ENCODE measurements around the gene SULT1A1.
"Not testable (repeated sequence)": the region's sequence is repeated elsewhere in the genome, so short reads cannot be mapped to it uniquely, and the experiment has no call there.

The SULT1A1 gene

DNA sequence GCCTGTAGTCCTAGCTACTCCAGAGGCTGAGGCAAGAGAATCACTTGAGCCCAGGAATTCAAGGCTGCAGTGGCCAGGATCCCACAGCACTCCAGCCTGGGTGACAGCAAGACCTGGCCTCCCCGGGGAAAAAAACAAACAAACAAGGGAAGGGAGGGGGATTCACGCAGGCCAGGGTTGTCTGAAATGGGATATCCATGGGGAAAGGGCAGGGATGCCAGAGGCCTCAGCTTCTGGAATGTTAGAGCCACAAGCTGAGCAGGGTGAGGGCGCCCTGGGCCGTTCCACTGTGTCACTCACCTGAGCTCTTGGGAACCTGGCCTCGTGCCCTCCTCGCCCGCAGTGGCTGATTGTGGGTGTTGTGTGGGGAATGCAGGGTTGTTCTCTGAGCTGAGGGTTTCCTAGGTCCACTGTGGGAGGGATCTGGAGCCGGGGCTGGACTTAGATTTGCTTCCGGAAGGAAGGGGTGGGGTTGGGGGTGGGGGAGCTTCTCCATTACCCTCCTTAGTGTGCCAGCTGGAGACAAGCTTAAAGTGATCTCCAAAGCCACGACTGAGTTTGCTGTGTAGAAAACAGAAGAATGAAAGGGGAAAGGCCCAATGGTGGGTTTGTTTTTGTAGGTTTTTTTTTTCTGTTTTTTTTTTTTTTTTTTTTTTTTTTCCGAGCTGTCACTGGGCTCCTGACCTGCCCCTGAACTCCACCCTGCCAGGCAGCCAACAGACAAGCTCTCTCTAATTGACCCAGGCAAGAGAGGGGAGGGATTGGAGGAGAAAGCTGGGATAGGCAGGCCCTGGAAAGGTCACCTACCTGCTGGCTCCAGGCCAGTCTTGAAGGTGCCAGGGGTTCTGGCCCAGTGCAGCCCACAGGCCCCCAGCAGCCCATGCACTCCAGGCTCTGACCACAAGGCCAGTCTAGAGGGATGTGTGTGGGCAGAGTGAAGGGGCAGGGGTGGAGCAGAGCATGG lies at the start of gene SULT1A1:
Gene SULT1A1, minus strand, starts transcription at position 414 of the 964 bp plus-strand sequence. CDS start 1,189 bp downstream, outside the sequence.
- no peak for DNase-seq (ENCODE audit: low spot score)

DNA sequence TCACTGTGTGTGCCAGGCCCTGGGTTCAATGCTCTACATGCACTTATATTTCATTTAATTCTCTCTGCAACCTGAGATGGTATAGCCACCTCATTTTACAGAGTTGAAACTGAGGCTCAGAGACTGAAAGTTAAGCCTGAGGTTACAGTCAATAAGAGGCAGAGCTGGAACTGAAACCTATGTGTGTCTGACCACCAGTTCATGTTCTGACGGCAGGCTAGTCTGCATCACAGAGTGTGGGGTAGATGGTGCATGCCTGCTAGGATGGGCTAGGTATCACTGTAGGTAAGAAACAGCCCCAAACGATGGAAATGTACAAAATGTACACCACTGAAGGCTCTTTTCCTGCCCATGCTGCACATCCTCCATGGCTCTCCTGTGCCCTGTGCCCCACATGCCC lies 30.1 kb upstream of the SULT1A1 start:
- not testable (repeated sequence) for DNase-seq (ENCODE audit: low spot score)

DNA sequence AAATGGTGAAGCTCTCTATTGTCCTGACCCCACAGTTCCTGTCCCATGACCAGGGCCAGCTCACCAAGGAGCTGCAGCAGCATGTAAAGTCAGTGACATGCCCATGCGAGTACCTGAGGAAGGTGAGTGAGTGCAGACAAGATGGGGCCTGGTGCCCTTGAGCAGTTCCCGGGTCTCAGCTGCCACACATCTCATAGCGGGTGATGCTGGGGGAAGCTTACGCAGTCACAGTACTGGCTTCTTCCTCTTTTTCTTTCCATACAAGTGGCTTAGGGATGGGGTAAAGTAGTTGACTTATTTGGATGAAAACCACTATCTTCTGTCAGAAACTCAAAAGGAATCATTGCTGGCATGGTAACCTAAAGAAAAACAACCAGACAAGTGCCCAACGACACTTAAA lies 28.5 kb upstream of the SULT1A1 start:
- DNase-seq (ENCODE audit: low spot score) = not testable (repeated sequence)

DNA sequence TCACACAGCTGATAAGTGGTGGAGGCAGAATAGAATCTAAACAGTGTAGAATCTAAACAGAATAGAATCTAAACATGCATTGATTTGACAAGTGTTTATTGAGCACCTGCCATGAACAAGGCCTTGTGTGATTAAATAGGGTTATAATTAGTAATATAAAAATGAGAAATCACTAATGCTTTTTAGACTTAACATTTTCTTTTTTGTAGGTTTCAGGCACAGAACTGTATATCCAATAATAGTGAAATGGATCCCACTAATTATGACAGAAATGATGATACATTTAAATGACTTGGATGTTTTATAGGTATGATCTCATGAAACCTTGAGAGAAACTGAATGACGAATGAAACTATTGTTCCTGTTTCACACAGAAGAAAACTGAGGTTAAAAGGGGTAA lies 27.9 kb upstream of the SULT1A1 start, which contains the start of gene NPIPB8:
Gene NPIPB8, plus strand, starts transcription at position 301 of the 400 bp plus-strand sequence. CDS start 296 bp downstream, outside the sequence.
- not testable (repeated sequence) for DNase-seq (ENCODE audit: low spot score)

DNA sequence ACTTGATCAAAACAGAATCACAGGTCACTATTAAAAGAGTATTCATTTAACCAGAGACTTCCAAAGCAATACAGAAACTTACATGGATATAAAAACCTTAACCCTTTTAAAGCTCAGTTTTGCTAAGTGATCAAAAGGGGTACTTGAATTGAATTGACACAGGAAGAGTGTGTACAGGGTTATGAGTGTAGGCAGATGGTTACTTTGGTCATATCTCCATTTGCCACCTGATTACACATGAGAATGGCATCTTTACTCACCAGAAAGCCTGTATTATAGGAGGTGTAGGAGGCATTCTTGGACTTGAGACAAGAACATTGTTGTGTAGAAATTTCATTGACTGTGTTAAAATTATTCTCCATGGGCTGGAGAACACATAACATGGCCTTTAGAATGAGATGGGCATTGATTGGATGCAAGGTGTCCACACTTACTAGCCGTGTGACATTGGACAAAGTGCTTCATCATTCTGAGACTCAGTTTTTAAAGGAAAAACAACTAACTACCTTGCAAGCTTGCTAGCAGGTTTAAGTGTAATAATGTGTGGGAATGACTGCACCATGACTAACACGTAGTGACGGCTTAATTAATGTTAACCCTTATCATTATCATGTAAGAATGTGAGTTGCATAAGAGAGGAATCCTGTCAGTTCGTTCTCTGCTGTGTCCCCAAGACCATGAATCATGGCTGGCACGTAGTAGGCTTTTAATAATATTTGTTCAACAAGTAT lies 26.4 kb upstream of the SULT1A1 start:
- DNase-seq (ENCODE audit: low spot score) = not testable (repeated sequence)

DNA sequence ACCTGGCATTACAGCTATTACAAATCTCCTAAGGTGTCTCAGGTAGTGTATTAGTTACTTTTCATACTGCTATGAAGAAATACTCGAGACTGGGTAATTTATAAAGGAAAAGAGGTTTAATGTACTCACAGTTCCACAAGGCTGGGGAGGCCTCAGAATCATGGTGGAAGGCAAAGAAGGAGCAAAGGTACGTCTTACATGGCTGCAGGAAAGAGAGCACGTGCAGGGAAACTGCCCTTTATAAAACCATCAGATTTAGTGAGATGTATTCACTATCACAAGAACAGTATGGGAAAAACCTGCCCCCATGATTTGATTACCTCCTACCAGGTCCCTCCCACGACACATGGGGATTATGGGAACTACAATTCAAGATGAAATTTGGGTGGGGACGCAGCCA lies 21.1 kb upstream of the SULT1A1 start:
- not testable (repeated sequence) for DNase-seq (ENCODE audit: low spot score)

DNA sequence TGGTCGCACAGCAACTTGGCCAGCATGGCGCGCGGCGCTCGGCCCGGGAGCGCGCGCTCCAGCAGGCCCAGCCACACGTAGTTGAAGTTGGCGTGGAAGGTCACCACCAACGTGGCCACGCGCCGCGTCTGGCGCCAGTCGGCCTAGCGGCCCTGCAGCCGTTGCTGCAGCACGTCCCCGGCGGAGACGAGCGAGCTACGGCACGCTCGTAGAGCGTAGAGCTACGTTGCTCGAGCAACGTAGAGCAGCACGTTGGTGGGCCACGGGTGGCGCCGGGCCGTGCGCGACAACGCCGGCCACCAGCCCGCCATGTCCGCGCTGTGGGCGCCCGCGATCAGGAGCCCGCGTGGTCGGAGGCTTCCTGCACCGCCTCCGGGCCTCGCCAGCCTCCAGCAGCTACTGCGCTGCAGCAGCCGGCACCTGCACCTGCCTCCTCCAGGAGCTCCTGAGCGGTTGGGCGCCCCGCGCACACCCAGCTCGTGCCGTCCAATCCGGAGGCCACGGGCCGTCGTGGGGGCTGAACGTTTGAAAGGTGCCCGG lies 13.4 kb upstream of the SULT1A1 start:
- peak; percentile 85 for DNase-seq (ENCODE audit: low spot score)

DNA sequence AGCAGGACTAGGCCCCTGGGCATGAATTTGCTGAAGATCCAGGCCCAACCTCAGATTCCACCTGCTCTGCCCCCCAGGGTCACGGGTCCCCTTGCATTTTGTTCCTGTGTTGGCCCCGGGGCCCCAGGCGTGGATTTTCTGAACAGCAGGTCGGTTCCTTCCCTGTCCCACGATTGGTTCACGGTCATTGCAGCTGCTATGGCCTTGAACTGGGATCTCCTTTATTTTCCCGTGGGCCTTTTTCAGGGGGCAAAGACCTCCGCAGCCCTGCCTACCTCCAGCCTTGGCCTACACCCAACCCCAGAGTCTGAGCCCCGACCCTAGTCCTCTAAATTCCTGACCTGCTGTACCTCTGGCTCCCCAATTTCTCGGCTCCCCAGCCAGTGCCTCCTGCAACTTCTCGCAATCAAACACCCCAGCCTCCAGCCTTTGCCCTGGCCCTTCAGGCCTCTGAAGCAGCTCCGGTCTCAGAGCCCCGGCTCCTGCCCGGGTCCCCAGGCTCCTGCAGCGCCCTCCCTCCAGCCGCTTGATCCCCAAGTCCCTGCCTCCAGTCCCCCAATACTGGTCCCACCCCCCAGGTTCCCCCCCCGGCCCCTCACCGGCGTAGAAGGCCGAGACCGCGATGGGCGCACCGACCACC lies 12.8 kb upstream of the SULT1A1 start:
- not testable (repeated sequence) for DNase-seq (ENCODE audit: low spot score)

DNA sequence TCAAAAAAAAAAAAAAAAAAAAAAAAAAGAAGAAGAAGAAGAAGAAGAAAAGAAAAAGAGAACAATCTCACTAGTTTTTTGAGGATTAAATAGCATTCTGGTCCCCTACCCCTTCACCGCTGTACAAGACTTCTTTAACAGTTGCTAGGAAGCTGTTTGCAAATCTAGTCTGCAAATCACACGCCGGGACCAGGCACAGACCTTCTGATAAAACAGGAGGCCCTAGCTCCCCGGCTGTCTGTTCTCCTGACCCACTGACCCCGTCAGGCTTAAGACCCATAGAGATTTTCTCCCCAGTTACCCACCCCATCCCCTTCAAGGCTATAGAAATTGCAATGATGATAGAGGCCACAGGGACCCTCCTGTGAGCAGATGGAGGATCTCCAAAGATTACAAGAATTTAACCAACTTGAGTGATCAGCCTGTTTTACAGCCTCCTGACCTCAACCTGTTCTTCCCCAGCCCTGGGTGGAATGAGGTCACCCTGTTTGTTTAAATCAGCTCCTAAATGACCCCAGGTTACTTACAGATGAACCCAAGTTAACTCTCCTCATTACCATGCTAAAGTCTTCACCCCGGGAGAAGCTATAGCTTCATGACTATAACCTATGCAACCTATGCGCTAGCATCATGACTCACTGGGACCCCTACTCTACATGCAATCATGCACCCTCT lies 11.8 kb upstream of the SULT1A1 start:
- no peak for DNase-seq (ENCODE audit: low spot score)

DNA sequence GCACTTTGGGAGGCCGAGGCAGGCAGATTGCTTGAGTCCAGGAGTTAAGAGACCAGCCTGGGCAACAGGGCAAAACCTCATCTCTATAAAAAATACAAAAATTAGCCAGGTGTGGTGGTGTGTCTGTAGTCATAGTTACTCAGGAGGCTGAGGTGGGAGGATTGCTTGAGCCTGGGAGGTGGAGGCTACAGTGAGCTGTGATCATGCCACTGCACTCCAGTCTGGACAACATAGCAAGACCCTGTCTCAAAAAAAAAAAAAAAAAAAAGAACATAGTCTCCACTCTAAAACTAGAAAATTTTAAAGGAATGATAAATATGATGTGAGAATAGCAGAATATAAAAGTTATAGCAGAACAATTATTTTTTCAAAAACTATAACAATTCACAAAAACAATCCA lies 10.5 kb upstream of the SULT1A1 start:
- DNase-seq (ENCODE audit: low spot score) = not testable (repeated sequence)

DNA sequence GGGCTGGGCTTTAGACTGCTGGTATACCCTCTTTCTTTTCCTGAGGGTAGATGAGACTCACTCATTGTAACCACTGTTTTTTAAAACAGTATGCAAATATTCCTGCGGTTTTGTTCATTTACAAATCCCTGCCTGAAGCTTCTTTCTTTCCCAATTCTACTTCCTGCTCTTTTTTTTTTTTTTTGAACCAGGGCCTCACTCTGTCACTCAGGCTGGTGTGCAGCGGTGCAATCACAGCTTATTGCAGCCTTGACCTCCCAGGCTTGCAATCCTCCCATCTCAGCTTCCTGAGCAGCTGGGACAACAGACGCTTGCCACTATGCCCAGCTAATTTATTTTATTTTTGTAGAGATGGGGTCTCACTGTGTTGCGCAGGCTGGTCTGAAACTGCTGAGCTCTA lies 8.0 kb upstream of the SULT1A1 start:
- DNase-seq (ENCODE audit: low spot score) = no peak

DNA sequence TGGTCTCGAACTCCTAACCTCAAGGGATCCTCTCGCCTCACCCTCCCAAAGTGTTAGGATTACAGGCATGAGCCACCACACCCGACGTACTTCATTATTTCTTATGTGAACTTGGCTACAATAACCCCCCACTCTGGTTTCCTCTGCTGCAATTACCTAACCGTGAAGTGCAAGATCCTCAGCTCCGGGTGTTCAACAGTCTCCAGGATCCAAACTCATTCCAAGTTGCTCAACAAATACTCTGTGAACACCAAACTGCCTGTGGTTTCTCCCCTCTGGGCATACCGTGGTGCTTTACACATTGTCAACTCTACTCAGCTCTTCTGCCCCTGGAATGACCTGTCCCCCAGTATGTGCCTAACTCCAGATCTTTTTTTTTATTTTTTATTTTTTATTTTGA lies 6.8 kb upstream of the SULT1A1 start:
- no peak for DNase-seq (ENCODE audit: low spot score)

DNA sequence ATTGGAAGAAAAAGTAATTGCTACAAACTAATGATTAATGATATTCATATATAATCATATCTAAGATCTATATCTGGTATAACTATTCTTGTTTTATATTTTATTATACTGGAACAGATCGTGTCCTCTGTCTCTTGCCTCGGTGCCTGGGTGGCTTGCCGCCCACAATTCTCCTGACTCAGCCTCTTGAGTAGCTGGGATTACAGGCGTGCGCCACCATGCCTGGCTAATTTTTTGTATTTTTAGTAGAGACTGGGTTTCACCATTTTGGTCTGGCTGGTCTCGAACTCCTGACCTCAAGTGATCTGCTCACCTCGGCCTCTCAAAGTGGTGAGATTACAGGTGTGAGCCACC lies 6.4 kb upstream of the SULT1A1 start:
- not testable (repeated sequence) for DNase-seq (ENCODE audit: low spot score)

DNA sequence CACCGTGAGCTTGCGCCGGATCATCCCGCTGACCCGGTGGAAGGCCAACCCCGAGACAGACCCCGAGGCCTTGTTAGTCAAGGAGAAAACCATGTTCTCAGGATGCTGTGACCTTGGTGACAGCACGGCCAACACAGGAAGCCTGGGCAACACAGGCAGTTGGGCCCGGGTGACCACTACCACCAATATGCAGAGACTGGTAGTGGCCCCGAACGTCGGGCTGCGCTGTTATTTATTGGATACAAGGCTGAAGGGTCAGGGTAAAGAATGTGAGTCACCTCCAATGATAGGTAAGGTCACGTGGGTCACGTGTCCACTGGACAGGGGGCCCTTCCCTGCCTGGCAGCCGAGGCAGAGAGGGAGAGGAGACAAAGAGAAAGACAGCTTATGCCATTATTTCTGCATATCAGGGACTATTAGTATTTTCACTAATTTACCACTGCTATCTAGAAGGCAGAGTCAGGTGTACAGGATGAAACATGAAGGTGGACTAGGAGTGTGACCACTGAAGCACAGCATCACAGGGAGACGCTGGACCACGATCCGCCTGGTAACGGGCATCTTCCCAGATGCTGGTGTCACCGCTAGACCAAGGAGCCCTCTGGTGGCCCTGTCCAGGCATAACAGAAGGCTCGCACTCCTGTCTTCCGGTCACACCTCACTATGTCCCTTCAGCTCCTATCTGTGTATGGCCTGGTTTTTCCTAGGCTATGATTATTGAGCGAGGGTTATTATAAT lies 5.8 kb upstream of the SULT1A1 start:
- DNase-seq (ENCODE audit: low spot score) = not testable (repeated sequence)

DNA sequence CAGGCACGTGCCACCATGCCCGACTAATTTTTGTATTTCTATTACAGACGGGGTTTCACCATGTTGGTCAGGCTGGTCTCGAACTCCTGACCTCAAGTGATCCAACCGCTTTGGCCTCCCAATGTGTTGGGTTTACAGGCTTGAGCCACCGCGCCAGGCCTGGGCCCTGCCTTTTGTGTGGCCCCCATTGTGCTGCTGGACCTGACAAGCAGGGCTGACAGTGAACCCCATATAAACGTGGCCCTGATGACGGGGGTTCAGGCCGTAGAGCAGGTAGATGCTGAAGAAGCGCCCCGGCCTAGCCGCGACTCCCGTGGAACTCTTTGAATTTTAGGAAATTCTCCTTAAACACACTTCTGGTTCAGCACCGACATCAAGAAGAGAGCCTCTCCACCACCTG lies 4.7 kb upstream of the SULT1A1 start:
- DNase-seq (ENCODE audit: low spot score) = not testable (repeated sequence)

DNA sequence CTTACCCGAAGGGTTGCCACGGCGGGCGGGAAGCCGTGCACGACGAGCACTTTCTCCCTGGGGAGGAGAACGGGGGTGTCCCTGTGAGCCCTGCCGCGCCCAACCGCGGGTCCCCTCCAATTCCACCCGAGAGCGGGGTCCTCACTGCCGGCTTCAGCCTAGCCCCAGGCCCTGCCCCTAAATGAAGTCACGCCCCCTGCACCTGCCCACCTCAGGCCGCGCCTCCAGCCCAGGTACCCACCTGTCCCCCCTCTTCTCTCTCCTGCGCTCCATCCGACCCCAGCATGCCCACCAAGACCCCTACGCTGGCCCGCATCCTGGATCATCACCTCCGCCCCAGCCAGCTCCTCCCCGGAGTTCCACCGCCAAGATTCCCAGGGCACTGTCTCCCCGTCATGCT lies 4.1 kb upstream of the SULT1A1 start:
- DNase-seq (ENCODE audit: low spot score) = not testable (repeated sequence)

DNA sequence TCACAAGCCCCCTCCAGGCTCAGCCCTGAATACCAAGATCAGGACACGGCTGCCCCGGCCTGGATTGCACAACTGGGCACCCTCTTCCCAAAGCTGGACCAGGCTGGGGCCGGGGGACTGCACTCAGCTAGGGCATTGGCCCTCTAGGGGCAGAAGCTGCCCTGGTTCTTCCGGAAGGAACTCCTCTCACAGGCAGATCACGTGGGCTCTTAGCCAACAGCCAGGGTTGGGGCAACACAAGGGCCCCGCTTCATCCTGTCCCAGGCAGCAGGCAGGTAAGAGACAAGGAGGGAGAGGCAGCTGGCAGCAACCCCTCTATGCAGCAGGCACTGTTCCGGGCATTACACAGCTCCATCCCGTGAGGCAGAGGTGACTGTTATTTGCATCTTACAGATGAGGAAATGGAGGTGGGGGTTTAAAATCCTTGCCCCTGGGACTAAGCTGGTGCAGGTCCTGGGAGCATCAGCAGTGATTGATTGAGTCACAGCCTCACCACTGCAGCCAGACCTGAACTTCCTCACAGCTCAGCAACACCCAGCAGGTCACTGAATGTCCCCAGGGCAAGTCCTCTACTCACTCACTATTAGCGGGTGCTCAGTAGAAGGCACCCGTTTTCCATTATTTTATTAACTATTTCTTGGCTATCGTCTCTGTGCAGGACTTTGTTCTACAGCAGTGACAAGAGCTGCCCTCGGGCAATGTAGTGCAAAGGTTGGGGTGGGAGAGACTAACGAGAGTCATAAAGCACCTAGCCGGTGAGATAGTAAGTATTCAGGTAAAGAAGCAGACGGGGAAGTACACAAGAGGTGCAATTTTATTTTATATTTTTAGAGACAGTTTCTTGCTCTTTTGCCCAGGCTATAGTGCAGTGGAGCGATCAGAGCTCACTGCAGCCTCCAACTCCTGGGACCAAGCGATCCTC lies 2.8 kb upstream of the SULT1A1 start:
- not testable (repeated sequence) for DNase-seq (ENCODE audit: low spot score)

DNA sequence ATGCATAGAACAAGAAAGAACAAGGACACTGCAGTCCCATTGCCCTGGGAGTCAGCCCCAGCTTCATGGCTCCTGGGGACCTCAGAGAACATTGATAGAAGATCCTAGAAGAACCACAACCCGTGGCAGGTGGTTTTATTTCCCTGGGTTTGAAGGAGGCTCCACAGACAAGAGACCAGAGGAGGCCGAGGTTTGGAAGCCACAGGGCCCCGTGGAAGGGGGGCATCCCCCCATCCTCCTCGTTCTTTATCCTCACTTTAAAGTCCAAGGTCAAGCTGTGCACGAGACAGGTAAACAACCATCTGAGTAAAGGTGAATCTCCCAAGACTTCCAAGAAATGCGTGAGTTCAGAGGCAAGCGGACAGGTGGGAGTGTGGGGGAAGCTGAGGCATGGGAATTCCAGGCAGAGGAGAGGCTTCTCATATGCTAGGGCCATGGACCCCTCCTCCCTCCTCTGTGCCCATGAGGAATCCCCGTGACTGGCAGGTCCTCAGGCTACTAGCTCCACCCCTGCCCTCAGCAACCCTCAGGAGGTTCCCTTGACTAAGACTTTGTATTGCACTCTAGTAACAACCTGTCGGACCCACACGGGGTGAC lies 849 bp upstream of the SULT1A1 start:
- no peak for DNase-seq (ENCODE audit: low spot score)
